ENCODE measurements around the gene CACNA2D3.

- no peak for TF ChIP-seq POLR2A (IDR thresholded peaks at IDR 0.05)
- TF ChIP-seq, protein P1, sequence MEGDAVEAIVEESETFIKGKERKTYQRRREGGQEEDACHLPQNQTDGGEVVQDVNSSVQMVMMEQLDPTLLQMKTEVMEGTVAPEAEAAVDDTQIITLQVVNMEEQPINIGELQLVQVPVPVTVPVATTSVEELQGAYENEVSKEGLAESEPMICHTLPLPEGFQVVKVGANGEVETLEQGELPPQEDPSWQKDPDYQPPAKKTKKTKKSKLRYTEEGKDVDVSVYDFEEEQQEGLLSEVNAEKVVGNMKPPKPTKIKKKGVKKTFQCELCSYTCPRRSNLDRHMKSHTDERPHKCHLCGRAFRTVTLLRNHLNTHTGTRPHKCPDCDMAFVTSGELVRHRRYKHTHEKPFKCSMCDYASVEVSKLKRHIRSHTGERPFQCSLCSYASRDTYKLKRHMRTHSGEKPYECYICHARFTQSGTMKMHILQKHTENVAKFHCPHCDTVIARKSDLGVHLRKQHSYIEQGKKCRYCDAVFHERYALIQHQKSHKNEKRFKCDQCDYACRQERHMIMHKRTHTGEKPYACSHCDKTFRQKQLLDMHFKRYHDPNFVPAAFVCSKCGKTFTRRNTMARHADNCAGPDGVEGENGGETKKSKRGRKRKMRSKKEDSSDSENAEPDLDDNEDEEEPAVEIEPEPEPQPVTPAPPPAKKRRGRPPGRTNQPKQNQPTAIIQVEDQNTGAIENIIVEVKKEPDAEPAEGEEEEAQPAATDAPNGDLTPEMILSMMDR (IDR thresholded peaks at IDR 0.05): no peak
- no peak for TF ChIP-seq POLR2AphosphoS5 (IDR thresholded peaks at IDR 0.05; ENCODE audit: insufficient read depth in 1 of 2, low read depth in 1 of 2)
These were observed 138.8 kb downstream of the CACNA2D3 start for GRCh38 chr3:54261141-54261540.
